NCI-H1694 treated with DMSO at 0.1 percent for 48 hours (cell line): Measurements from ENCODE around the gene DSG3.

Experiments
- DNase-seq: peaks from one replicate; lab custom pipeline; 2025; lab: John Stamatoyannopoulos, UW

The DSG3 gene

GRCh38 chr18:31516437-31516836 lies 68.9 kb downstream of the DSG3 start:
- DNase-seq: no peak

GRCh38 chr18:31526374-31526773 lies 78.8 kb downstream of the DSG3 start:
- no peak for DNase-seq
